Peyer's patch (tissue), 4 donors: ENCODE results near the gene USP40. TPM values are rescaled to one million over a fixed set of nuclear protein-coding genes. Genes with fewer than 3 reads are reported as not detected.

ENCODE experiments used
- DNase-seq, 3 donors: peaks; one replicate each; pipeline ENCODE4 v3.0.0-alpha.2; 2017 to 2019
- H3K27ac ChIP-seq, 4 donors: fragments of 200-600 bp; sonication (generic); one replicate each; pipeline ENCODE4 v1.5.1; 2016 to 2019
- H3K27me3 ChIP-seq, 2 donors: fragments of 200-600 bp; sonication (generic); one replicate each; pipeline ENCODE4 v1.5.1; 2019
- H3K36me3 ChIP-seq, 3 donors: fragments of 200-600 bp; sonication (generic); one replicate each; pipeline ENCODE4 v1.5.1; 2016 to 2019
- H3K4me1 ChIP-seq, 4 donors: fragments of 200-600 bp; sonication (generic); one replicate each; pipeline ENCODE4 v1.5.1; 2016 to 2019
- H3K4me3 ChIP-seq, 4 donors: fragments of 200-600 bp; sonication (generic); 1 replicate in 3 of 4; 2 replicates in 1 of 4; pipeline ENCODE4 v1.5.1; 2016 to 2019; ENCODE audit warnings: mild to moderate bottlenecking in 1 of 4
- H3K9me3 ChIP-seq, 4 donors: fragments of 200-600 bp; sonication (generic); one replicate each; pipeline ENCODE4 v1.5.1; 2016 to 2019; ENCODE audit warnings: mild to moderate bottlenecking in 1 of 4
- POLR2A ChIP-seq, 2 donors: fragments of 450-650 bp; IDR thresholded peaks; one replicate each; pipeline ENCODE4 v1.5.1; 2017; ENCODE audit warnings: antibody characterized with exemption in 2 of 2, mild to moderate bottlenecking in 2 of 2, moderate library complexity in 2 of 2
- total RNA-seq, 4 donors: library from RNA; depleted of rRNA; stranded (reverse); fragments of >200 nt; gene quantifications; one replicate each; pipeline ENCODE4 v1.1.0, GENCODE V29; 2016
- TF ChIP-seq, protein P1 (sequence below), 6 experiments: fragments of 450-650 bp in 4 of 6; fragments of 200-600 bp in 2 of 6; sonication (generic) in 1 of 6; IDR thresholded peaks; one replicate each; pipeline ENCODE4 v1.5.1; 2017 to 2019; ENCODE audit warnings: antibody characterized with exemption in 6 of 6, mild to moderate bottlenecking in 3 of 6, moderate library complexity in 1 of 6

Gene USP40
- total RNA-seq, 4 donors from 2014 or later = 34.3 to 58.7 (median 45.0) TPM

GRCh38 chr2:233434666-233435330, 131.8 kb downstream of the USP40 start:
- H3K4me1 ChIP-seq = no peaks in the 10 kb centered on the region
- TF ChIP-seq, protein P1, sequence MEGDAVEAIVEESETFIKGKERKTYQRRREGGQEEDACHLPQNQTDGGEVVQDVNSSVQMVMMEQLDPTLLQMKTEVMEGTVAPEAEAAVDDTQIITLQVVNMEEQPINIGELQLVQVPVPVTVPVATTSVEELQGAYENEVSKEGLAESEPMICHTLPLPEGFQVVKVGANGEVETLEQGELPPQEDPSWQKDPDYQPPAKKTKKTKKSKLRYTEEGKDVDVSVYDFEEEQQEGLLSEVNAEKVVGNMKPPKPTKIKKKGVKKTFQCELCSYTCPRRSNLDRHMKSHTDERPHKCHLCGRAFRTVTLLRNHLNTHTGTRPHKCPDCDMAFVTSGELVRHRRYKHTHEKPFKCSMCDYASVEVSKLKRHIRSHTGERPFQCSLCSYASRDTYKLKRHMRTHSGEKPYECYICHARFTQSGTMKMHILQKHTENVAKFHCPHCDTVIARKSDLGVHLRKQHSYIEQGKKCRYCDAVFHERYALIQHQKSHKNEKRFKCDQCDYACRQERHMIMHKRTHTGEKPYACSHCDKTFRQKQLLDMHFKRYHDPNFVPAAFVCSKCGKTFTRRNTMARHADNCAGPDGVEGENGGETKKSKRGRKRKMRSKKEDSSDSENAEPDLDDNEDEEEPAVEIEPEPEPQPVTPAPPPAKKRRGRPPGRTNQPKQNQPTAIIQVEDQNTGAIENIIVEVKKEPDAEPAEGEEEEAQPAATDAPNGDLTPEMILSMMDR (IDR thresholded peaks at IDR 0.05) = no peak
- no peak for TF ChIP-seq POLR2A (IDR thresholded peaks at IDR 0.05)
- H3K27ac ChIP-seq = no peak overlapping the region
- H3K27me3 ChIP-seq = no peaks in the 10 kb centered on the region
- H3K4me3 ChIP-seq = no peak overlapping the region
- H3K36me3 ChIP-seq = peaks cover 0 to 55% (median 0%) of the 10 kb centered on the region in 3 donors
- H3K9me3 ChIP-seq = no peaks in the 10 kb centered on the region
- peak in 2 of 3 donors; percentile 21 to 44 for DNase-seq

DNA sequence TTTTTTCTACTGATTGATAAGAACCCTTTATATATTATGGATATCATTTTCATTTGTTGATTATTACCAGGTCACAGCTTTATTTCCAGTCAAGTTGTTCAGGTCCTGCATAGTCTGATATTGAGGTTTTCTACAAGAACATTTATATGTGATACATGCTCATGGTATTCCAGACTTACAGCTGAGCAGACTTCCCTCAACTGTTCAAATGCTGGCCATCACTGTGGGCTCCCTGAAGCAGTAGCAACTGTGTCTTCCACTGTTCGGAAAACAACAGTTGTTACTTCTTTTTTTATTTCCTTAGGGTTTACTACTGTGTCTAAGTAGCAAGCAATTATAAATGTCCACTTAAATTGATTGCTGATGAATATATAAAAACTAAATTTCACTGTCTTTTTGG, 132.8 kb downstream of the USP40 start:
- Histone ChIP-seq H3K27ac (no peak overlapping the region), H3K36me3 (peaks cover 0 to 45% (median 0%) of the 10 kb centered on the region in 3 donors), H3K4me3 (no peak overlapping the region), H3K27me3 (no peaks in the 10 kb centered on the region), H3K4me1 (no peaks in the 10 kb centered on the region), H3K9me3 (no peaks in the 10 kb centered on the region)
- TF ChIP-seq POLR2A (IDR thresholded peaks at IDR 0.05) = no peak
- TF ChIP-seq, protein P1 (IDR thresholded peaks at IDR 0.05) = no peak
- no peak for DNase-seq

DNA sequence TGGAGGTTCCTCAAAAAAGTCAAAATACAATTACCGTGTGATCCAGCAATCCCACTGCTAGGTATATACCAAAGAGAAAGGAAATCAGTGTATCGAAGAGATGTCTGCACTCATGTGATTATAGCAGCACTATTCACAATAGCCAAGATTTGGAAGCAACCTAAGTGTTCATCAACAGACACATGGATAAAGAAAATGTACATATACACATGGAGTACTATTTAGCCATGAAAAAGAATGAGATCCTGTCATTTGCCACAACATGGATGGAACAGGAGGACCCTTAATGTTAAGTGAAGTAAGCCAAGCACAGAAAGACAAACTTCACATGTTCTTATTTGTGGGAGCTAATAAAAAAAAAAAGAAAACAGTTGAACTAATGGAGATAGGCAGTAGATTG, 133.6 kb downstream of the USP40 start:
- no peak overlapping the region for H3K4me3 ChIP-seq
- no peak overlapping the region for H3K27ac ChIP-seq
- DNase-seq = no peak
- H3K4me1 ChIP-seq = no peaks in the 10 kb centered on the region
- H3K27me3 ChIP-seq = no peaks in the 10 kb centered on the region
- H3K9me3 ChIP-seq = no peaks in the 10 kb centered on the region
- TF ChIP-seq, protein P1 (IDR thresholded peaks at IDR 0.05) = no peak
- H3K36me3 ChIP-seq = peaks cover 0 to 38% (median 0%) of the 10 kb centered on the region in 3 donors

- H3K27me3 ChIP-seq = no peaks in the 10 kb centered on the region
- no peak overlapping the region for H3K27ac ChIP-seq
- H3K36me3 ChIP-seq = peaks cover 0 to 14% (median 0%) of the 10 kb centered on the region in 3 donors
- H3K4me1 ChIP-seq = no peaks in the 10 kb centered on the region
- DNase-seq = no peak
- TF ChIP-seq, protein P1 (IDR thresholded peaks at IDR 0.05) = no peak
- no peak for TF ChIP-seq POLR2A (IDR thresholded peaks at IDR 0.05)
- H3K9me3 ChIP-seq = no peaks in the 10 kb centered on the region
- no peak overlapping the region for H3K4me3 ChIP-seq
Measured at GRCh38 chr2:233430651-233431050, 135.9 kb downstream of the USP40 start.

DNA sequence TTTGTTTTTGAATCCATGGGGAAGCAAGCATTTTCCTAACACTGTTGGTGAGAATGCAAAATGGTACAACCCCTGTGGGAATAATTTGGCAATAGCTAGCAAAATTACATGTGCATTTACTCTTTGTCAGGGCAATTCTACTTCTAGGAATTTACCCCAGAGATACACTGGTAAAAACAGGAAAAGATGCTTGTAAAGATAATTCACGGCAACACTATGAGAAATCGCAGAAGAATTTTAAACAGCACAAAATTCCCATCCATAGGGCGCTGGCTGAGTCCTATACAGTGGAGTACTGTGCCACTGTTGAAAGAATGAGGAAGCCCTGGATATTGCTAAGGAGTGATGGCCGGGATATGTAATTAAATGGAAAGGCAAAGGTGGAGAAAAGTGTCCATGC, 136.5 kb downstream of the USP40 start:
- Histone ChIP-seq H3K27ac (no peak overlapping the region), H3K9me3 (no peaks in the 10 kb centered on the region)

More for the DNA sequence above, 136.5 kb downstream of the USP40 start:
- TF ChIP-seq, protein P1 (IDR thresholded peaks at IDR 0.05) = no peak
- no peak for TF ChIP-seq POLR2A (IDR thresholded peaks at IDR 0.05)
- Histone ChIP-seq H3K27me3 (no peaks in the 10 kb centered on the region), H3K36me3 (peaks cover 0 to 8% (median 0%) of the 10 kb centered on the region in 3 donors), H3K4me1 (peaks cover 0 to 3% (median 0%) of the 10 kb centered on the region in 4 donors), H3K4me3 (no peak overlapping the region)
- peak in 1 of 3 donors; percentile 15 for DNase-seq
